Neural cell (in vitro differentiated cells): ENCODE data around the gene ULK3. TPM values are rescaled to one million over a fixed set of nuclear protein-coding genes. Genes with fewer than 3 reads are reported as not detected.

Experiments used
- H2AFZ ChIP-seq: fragments of 200-600, 300-800 bp; sonication (generic), shearing (Covaris generic); 2 replicates; pipeline ENCODE4 v1.6.0; 2014; ENCODE audit warnings: low read depth, mild to moderate bottlenecking, antibody characterized with exemption, low read length, moderate library complexity
- H3F3A ChIP-seq: fragments of 200-600 bp; shearing (Covaris generic); 2 replicates; pipeline ENCODE4 v1.6.1; 2016; ENCODE audit warnings: mild to moderate bottlenecking, moderate library complexity, mixed read lengths, antibody characterized with exemption, low read length; ENCODE audit not compliant: insufficient read depth, poor library complexity, severe bottlenecking
- H3K27ac ChIP-seq: fragments of 200-600, 300-800 bp; sonication (generic), shearing (Covaris generic); 2 replicates; pipeline ENCODE4 v1.5.1; 2014; ENCODE audit warnings: mild to moderate bottlenecking, low read length, moderate library complexity
- H3K27me3 ChIP-seq: fragments of 300-800, 200-600 bp; sonication (generic), shearing (Covaris generic); 2 replicates; pipeline ENCODE4 v1.6.0; 2014; ENCODE audit warnings: mild to moderate bottlenecking, low read depth, low read length, moderate library complexity; ENCODE audit not compliant: insufficient read depth
- H3K36me3 ChIP-seq: fragments of 300-800, 200-600 bp; sonication (generic), shearing (Covaris generic); 2 replicates; pipeline ENCODE4 v1.5.1; 2014; ENCODE audit warnings: mild to moderate bottlenecking, antibody characterized with exemption, low read length, moderate library complexity; ENCODE audit not compliant: insufficient read depth
- H3K4me2 ChIP-seq: fragments of 300-800, 200-600 bp; sonication (generic), shearing (Covaris generic); 2 replicates; pipeline ENCODE4 v1.6.0; 2014; ENCODE audit warnings: mild to moderate bottlenecking, low read length
- H3K4me3 ChIP-seq: fragments of 300-800, 200-600 bp; sonication (generic), shearing (Covaris generic); 2 replicates; pipeline ENCODE4 v1.5.1; 2014; ENCODE audit warnings: mild to moderate bottlenecking, low read length, moderate library complexity
- H3K79me2 ChIP-seq: fragments of 200-600 bp; shearing (Covaris generic); replicated peaks from 2 replicates; pipeline ENCODE4 v1.6.0; 2014; ENCODE audit warnings: mild to moderate bottlenecking, low read length, moderate library complexity; ENCODE audit not compliant: insufficient read depth
- H3K9ac ChIP-seq: fragments of 300-800, 200-600 bp; sonication (generic), shearing (Covaris generic); 2 replicates; pipeline ENCODE4 v1.6.1; 2016; ENCODE audit warnings: mild to moderate bottlenecking, low read length, mixed read lengths
- H3K9me2 ChIP-seq: fragments of 200-600 bp; shearing (Covaris generic); 2 replicates; pipeline ENCODE4 v1.6.1; 2016; ENCODE audit warnings: mild to moderate bottlenecking, low read length, mixed read lengths; ENCODE audit not compliant: insufficient read depth
- H3K9me3 ChIP-seq: fragments of 200-600, 300-800 bp; sonication (generic), shearing (Covaris generic); 2 replicates; pipeline ENCODE4 v1.6.1; 2016; ENCODE audit warnings: mild to moderate bottlenecking, mixed run types, low read length, moderate library complexity, mixed read lengths
- H4K20me1 ChIP-seq: fragments of 200-600 bp; shearing (Covaris generic); 2 replicates; pipeline ENCODE4 v1.6.1; 2016; ENCODE audit warnings: mild to moderate bottlenecking, mixed run types; ENCODE audit not compliant: insufficient read depth
- CTCF ChIP-seq: fragments of 450-650 bp; IDR thresholded peaks from 2 replicates; pipeline ENCODE4 v1.5.1; 2014; ENCODE audit warnings: antibody characterized with exemption, mild to moderate bottlenecking, moderate library complexity; ENCODE audit not compliant: poor library complexity, severe bottlenecking
- EP300 ChIP-seq: fragments of 450-650 bp; conservative IDR thresholded peaks from 2 replicates; pipeline ENCODE4 v1.6.1; 2014; ENCODE audit warnings: antibody characterized with exemption, mild to moderate bottlenecking, moderate library complexity; ENCODE audit not compliant: poor library complexity, severe bottlenecking
- EZH2 ChIP-seq: fragments of 200-600, 300-800 bp; shearing (Covaris generic), sonication (generic); IDR thresholded peaks from 2 replicates; pipeline ENCODE4 v1.6.1; 2014; ENCODE audit warnings: antibody characterized with exemption, low read length, borderline replicate concordance, mild to moderate bottlenecking; ENCODE audit not compliant: insufficient read depth, poor library complexity, severe bottlenecking
- MXI1 ChIP-seq: fragments of 450-650 bp; conservative IDR thresholded peaks from 2 replicates; pipeline ENCODE4 v1.6.1; 2014; ENCODE audit warnings: antibody characterized with exemption, mild to moderate bottlenecking; ENCODE audit not compliant: poor library complexity, severe bottlenecking
- POLR2AphosphoS5 ChIP-seq: IDR thresholded peaks from 2 replicates; pipeline ENCODE4 v1.6.1; 2012
- RAD21 ChIP-seq: fragments of 450-650 bp; conservative IDR thresholded peaks from 2 replicates; pipeline ENCODE4 v1.6.1; 2014; ENCODE audit warnings: antibody characterized with exemption, mild to moderate bottlenecking, moderate library complexity
- REST ChIP-seq: IDR thresholded peaks from 2 replicates; pipeline ENCODE4 v1.6.1; 2012; ENCODE audit warnings: borderline replicate concordance
- SMC3 ChIP-seq: fragments of 450-650 bp; conservative IDR thresholded peaks from 2 replicates; pipeline ENCODE4 v1.6.1; 2014; ENCODE audit warnings: antibody characterized with exemption, mild to moderate bottlenecking, moderate library complexity; ENCODE audit not compliant: poor library complexity
- TAF1 ChIP-seq: IDR thresholded peaks from 2 replicates; pipeline ENCODE4 v1.6.1; 2012; ENCODE audit warnings: low read depth
- polyA plus RNA-seq: library from polyadenylated mRNA; depleted of rRNA; stranded (reverse); fragments of >200 nt; gene quantifications from 2 replicates; pipeline ENCODE4 v1.2.3, GENCODE V29; 2014

ULK3 gene
- polyA plus RNA-seq, 1 donor from 2014 or later, result 193 TPM

- Histone ChIP-seq H3K27me3 (no peaks in the 10 kb centered on the region), H3K79me2 (peaks cover 4% of the 10 kb centered on the region), H3K4me2 (no peak overlapping the region), H4K20me1 (no peaks in the 10 kb centered on the region), H3K9me2 (no peaks in the 10 kb centered on the region), H3F3A (no peaks in the 10 kb centered on the region), H2AFZ (no peak overlapping the region), H3K9me3 (no peaks in the 10 kb centered on the region), H3K27ac (no peak overlapping the region), H3K9ac (no peak overlapping the region), H3K36me3 (peaks cover 4% of the 10 kb centered on the region), H3K4me3 (no peak overlapping the region)
- TF ChIP-seq SMC3 (no peak), TAF1 (no peak), MXI1 (no peak), EZH2 (no peak), CTCF (no peak), EP300 (no peak), RAD21 (no peak), POLR2AphosphoS5 (no peak), REST (no peak)
Measured at GRCh38 chr15:74799255-74799855, 43.6 kb downstream of the ULK3 start.

GRCh38 chr15:74798388-74799254, 44.3 kb downstream of the ULK3 start:
- Histone ChIP-seq H2AFZ (no peak overlapping the region), H3K27ac (no peak overlapping the region), H3K9ac (no peak overlapping the region), H3K4me2 (no peak overlapping the region), H3K79me2 (peaks cover 4% of the 10 kb centered on the region), H3K4me3 (no peak overlapping the region), H4K20me1 (no peaks in the 10 kb centered on the region), H3K27me3 (no peaks in the 10 kb centered on the region), H3K36me3 (peaks cover 4% of the 10 kb centered on the region), H3K9me3 (no peaks in the 10 kb centered on the region), H3F3A (no peaks in the 10 kb centered on the region), H3K9me2 (no peaks in the 10 kb centered on the region)
- TF ChIP-seq REST, result no peak
- no peak for TF ChIP-seq RAD21
- no peak for TF ChIP-seq TAF1
- no peak for TF ChIP-seq CTCF
- TF ChIP-seq POLR2AphosphoS5, result no peak
- TF ChIP-seq MXI1, result no peak
- TF ChIP-seq EZH2, result no peak
- no peak for TF ChIP-seq EP300
- TF ChIP-seq SMC3, result no peak
